ENCODE measurements around the gene REXO1. TPM values are rescaled to one million over a fixed set of nuclear protein-coding genes. Genes with fewer than 3 reads are reported as not detected.

REXO1 gene
- total and polyA plus RNA-seq, 2 of the 8 experiments (the other 6 are each of a cell fraction or from before 2014, with no cell fraction given), result 42.4 to 44.3 TPM

DNA sequence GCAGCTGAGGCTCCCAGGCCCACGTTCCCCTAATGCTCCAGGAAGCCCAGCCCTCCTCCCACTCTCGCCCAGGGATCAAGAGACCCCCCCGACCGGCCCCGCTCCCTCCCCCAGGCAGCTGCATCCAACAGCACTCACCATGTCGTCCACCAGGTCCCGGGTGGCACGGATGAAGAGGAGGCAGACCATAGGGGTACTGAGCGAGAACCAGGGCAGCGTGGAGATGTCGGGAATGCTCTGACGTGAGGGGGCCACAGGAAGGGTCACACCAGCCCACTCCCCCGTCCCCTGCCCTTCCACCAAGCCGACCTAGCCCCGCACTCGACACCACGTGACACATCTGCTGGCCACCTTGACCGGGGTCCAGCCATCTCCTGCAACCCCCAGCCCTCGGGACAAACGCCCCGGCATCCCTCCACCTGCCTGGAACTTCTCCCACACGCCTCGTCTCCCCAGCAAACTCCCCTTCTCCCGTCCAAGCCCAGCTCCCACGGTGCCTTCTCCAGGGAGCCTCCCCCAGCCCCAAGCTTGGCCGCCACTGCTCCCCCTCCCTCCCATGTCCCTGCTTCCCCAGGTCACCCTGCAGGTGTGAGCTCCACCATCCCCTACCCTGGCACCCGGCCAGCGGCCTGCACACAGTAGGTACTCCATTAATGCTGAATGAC lies 41.1 kb downstream of the REXO1 start:
- H3K4me3 ChIP-seq (ENCODE audit: extremely low read depth in 1 of 4, insufficient read depth in 2 of 4, low read depth in 3 of 4, low read length in 4 of 4), result no peak overlapping the region
- H3K56ac ChIP-seq (replicated peaks; ENCODE audit: insufficient read length, low read depth, low read length), result no peak overlapping the region
- no peak overlapping the region for H4K91ac ChIP-seq (replicated peaks; ENCODE audit: insufficient read length, low read length)
- TF ChIP-seq BCL11A (IDR thresholded peaks at IDR 0.05; ENCODE audit: low read depth in 2 of 2, low read length in 2 of 2) (no peak), BRCA1 (IDR thresholded peaks at IDR 0.05; ENCODE audit: low read depth, low read length) (no peak), EP300 (IDR thresholded peaks at IDR 0.05; ENCODE audit: borderline replicate concordance in 1 of 2, low read depth in 2 of 2, low read length in 2 of 2) (no peak), CTBP2 (IDR thresholded peaks at IDR 0.05; ENCODE audit: borderline replicate concordance, insufficient read depth, insufficient read length, low read length) (no peak), TEAD4 (IDR thresholded peaks at IDR 0.05; ENCODE audit: low read depth, low read length) (no peak)
- no peak overlapping the region for H3K14ac ChIP-seq (ENCODE audit: insufficient read length)
- H3K4me1 ChIP-seq (replicated peaks in 1 of 4; ENCODE audit: control insufficient read depth in 3 of 4, insufficient read depth in 4 of 4, low read length in 3 of 4), result no peaks in the 10 kb centered on the region
- H2BK15ac ChIP-seq (ENCODE audit: low read length), result no peak overlapping the region
- H3K79me2 ChIP-seq (ENCODE audit: control insufficient read depth in 1 of 2, insufficient read depth in 2 of 2, low read length in 2 of 2), result no peaks in the 10 kb centered on the region
- H4K8ac ChIP-seq (ENCODE audit: extremely low read depth, insufficient read depth, low read length), result peak overlapping the region; percentile 51; the same call in 1 of the 2 replicates
- no peak overlapping the region for H2BK120ac ChIP-seq (replicated peaks; ENCODE audit: low read depth, low read length)
- POLR2A ChIA-PET (ENCODE audit: partially characterized antibody), result no interaction called here
- no peak overlapping the region for H3K18ac ChIP-seq (ENCODE audit: extremely low read depth, low read length)
- no peaks in the 10 kb centered on the region for H4K20me1 ChIP-seq (replicated peaks in 1 of 2; ENCODE audit: control insufficient read depth in 1 of 2, insufficient read depth in 2 of 2, low read length in 2 of 2)
- H2AFZ ChIP-seq (ENCODE audit: low read length), result no peak overlapping the region
- H3K27me3 ChIP-seq (replicated peaks in 1 of 4; ENCODE audit: control insufficient read depth in 3 of 4, extremely low read depth in 1 of 4, insufficient read depth in 3 of 4, low read length in 3 of 4), result peaks cover 0 to 6% (median 0%) of the 10 kb centered on the region in 4 experiments; a peak in 3 of 7 replicates
- WGBS, 2 experiments (ENCODE audit: extremely low coverage in 1 of 2, insufficient coverage in 1 of 2, insufficient read length in 1 of 2, insufficient replicate concordance in 2 of 2, low coverage in 1 of 2, low lambda C conversion rate in 2 of 2, missing lambda C conversion rate in 1 of 2), result 80% methylated on average over 18 of the region's 28 CpGs; no CpG with 5 or more reads in 1 of the 2 experiments
- no peaks in the 10 kb centered on the region; the same call in 1 of the 2 replicates for H3K23me2 ChIP-seq (ENCODE audit: low read depth, low read length)
- no peak overlapping the region for H3K4ac ChIP-seq (replicated peaks; ENCODE audit: insufficient read length, low read depth, low read length)
- no peak overlapping the region for H3K4me2 ChIP-seq (ENCODE audit: insufficient read depth in 1 of 2, low read depth in 2 of 2, low read length in 2 of 2)
- H3K36me3 ChIP-seq (ENCODE audit: control insufficient read depth in 2 of 4, insufficient read depth in 4 of 4, low read length in 3 of 4), result no peaks in the 10 kb centered on the region
- no peak overlapping the region for H2AK5ac ChIP-seq (ENCODE audit: low read depth, low read length)
- no peak overlapping the region for H4K5ac ChIP-seq (ENCODE audit: insufficient read length, low read depth, low read length)
- no peak overlapping the region for H3K27ac ChIP-seq (ENCODE audit: low read depth, low read length)
- DNase-seq (ENCODE audit: low read depth in 1 of 2, low spot score in 2 of 2), result no peak
- 0 out of 2 replicates have a peak overlapping the region, but pooled peaks have one; percentile 16 for H2BK5ac ChIP-seq (ENCODE audit: low read depth, low read length)
- no peak overlapping the region for H2BK20ac ChIP-seq (ENCODE audit: low read length)
- H2BK12ac ChIP-seq (ENCODE audit: low read depth, low read length), result no peak overlapping the region
- H3K9ac ChIP-seq (replicated peaks in 1 of 4; ENCODE audit: extremely low read depth in 1 of 4, low read depth in 3 of 4, low read length in 3 of 4), result no peak overlapping the region
- no peak overlapping the region for H3K23ac ChIP-seq (ENCODE audit: insufficient read length)
- CTCF ChIA-PET (ENCODE audit: partially characterized antibody), result interaction anchor here (0.6 to 6.2 kb wide), 10 partner anchors 11 to 261 kb away, joined by 3 to 73 read pairs (median 4); no protein-coding TSS in a partner anchor
- FAIRE-seq, result no peak
- H3K79me1 ChIP-seq (ENCODE audit: low read depth, low read length), result no peaks in the 10 kb centered on the region; the same call in 1 of the 2 replicates
- no peaks in the 10 kb centered on the region for H3K9me3 ChIP-seq (ENCODE audit: insufficient read depth in 2 of 2, low read depth in 1 of 2, low read length in 1 of 2)

Data from H1 (cell line).